ENCODE measurements around the gene ENOSF1.
"Not testable (repeated sequence)": the region's sequence is repeated elsewhere in the genome, so short reads cannot be mapped to it uniquely, and the experiment has no call there.

The ENOSF1 gene

DNA sequence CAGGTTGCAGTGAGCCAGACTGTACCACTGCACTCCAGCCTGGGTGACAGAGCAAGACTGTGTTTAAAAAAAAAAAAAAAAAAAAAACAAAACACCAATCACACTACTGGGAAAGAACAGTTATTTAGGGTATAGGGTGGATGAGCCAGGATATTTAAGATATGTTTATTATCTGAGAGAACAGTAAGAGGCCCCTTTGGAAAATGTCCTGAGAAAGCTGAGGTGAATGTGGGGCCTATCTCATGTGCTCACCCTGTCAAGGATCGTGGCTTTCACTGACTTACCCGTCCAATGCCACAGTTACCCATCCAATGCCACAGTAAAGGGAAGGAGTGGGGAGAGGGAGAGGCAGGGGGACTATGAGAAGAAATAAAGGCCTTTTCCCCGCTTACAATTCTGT is 19.9 kb upstream of the ENOSF1 start:
- DNase-seq (ENCODE audit: low read depth): no peak
- H3K4me3 ChIP-seq (ENCODE audit: low read length): no peak overlapping the region
- TF ChIP-seq, protein P1, sequence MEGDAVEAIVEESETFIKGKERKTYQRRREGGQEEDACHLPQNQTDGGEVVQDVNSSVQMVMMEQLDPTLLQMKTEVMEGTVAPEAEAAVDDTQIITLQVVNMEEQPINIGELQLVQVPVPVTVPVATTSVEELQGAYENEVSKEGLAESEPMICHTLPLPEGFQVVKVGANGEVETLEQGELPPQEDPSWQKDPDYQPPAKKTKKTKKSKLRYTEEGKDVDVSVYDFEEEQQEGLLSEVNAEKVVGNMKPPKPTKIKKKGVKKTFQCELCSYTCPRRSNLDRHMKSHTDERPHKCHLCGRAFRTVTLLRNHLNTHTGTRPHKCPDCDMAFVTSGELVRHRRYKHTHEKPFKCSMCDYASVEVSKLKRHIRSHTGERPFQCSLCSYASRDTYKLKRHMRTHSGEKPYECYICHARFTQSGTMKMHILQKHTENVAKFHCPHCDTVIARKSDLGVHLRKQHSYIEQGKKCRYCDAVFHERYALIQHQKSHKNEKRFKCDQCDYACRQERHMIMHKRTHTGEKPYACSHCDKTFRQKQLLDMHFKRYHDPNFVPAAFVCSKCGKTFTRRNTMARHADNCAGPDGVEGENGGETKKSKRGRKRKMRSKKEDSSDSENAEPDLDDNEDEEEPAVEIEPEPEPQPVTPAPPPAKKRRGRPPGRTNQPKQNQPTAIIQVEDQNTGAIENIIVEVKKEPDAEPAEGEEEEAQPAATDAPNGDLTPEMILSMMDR (conservative IDR thresholded peaks at IDR 0.05; ENCODE audit: low read depth, low read length): no peak

DNA sequence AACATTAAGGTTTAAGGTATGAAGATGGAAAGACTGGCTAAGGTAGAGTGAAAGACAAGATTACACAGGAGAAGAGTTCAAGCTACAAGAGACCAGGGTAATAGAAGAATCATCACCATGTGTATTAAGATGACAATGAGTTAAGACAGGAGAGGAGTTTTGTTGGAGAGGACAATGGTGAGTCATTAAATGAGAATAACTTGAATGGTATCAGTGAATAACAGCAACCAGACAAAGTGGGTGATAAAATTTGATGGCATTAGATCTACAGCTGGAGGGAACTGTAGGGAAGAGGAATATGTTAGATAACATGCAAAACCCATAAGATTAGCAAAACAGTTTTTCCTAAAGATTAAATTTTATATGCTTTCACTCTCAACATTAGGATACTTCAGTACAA is 18.8 kb upstream of the ENOSF1 start:
- H3K4me3 ChIP-seq (ENCODE audit: low read length): no peak overlapping the region
- TF ChIP-seq, protein P1 (conservative IDR thresholded peaks at IDR 0.05; ENCODE audit: low read depth, low read length): no peak
- no peak for DNase-seq (ENCODE audit: low read depth)

DNA sequence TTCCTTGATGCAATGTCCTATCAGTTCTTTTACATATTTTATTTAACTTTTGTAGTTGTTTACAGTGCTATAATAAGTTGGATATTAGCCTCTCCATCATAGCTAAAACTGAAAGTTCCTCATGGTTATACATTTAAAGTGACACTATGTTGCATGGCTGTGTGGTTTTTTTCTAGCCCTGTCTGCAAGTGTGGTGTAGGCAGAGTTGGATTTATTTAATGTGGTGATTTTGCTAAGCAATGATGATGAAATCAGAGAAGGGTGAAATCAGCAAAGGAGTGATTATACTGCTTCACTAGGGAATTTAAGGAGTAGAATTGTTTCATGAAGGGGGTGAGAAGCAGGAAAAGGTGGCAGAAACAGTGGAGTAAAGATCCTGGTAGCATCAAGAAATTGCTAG is 18.3 kb upstream of the ENOSF1 start:
- no peak for DNase-seq (ENCODE audit: low read depth)
- H3K4me3 ChIP-seq (ENCODE audit: low read length): no peak overlapping the region
- TF ChIP-seq, protein P1 (conservative IDR thresholded peaks at IDR 0.05; ENCODE audit: low read depth, low read length): no peak

DNA sequence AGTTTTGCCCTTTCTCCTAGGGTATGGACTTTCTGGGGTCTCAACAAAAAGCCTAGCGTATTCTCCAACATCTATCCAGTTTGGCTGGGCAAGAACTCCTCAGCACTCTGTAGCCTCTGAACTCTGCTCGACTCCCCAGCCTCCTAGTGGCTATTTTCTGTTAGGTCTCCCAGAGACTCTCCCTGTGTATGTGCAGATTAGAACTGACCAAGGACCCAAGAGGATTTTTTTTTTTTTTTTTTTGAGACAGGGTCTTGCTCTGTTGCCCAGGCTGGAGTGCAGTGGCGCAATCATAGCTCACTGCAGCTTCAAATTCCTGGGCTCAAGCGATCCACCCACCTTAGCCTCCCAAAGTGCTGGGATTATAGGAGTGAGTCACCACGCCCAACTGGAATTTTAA is 17.7 kb upstream of the ENOSF1 start:
- DNase-seq (ENCODE audit: low read depth); H3K4me3 ChIP-seq (ENCODE audit: low read length): not testable (repeated sequence)

DNA sequence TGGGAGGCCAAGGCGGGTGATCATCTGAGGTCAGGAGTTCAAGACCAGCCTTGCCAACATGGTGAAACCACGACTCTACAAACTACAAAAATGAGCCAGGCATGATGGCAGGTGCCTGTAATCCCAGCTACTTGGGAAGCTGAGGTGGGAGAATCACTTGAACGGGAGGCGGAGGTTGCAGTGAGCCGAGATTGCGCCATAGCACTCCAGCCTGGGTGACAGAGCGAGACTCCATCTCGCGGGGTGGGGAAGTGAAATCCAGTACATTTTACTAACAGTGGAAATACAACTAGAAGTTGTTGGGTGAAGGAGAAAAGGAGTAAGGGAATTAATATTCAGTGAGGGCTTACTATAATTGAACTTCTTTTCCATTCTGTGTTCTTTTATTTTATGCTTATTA is 13.2 kb upstream of the ENOSF1 start:
- H3K4me3 ChIP-seq (ENCODE audit: low read length): no peak overlapping the region
- TF ChIP-seq, protein P1 (conservative IDR thresholded peaks at IDR 0.05; ENCODE audit: low read depth, low read length): no peak
- no peak for DNase-seq (ENCODE audit: low read depth)

DNA sequence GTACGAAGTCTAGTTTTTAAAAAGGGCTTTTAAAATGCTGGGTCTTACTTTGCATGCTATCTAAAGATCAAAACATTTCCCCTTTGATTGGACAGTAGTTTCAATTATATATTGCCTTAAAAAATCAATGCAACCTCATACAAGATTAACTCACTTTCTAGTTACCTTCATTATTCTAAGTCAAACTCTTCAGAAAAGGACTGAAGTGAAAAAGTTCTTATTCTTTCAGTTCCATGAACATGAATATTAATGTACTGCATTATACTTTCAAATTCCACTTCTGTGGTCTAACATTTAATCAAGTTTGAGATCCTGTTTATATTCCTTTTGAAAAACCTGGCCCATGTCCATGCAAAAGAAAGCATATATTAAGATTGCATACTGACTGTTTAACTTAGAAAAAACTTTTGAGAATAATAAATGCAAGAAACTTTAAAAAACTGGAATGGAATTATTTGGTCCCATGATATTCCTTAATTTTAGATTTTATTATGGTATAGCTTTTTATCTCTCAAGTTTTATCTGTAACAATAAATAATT is 11.2 kb upstream of the ENOSF1 start:
- TF ChIP-seq, protein P1 (conservative IDR thresholded peaks at IDR 0.05; ENCODE audit: low read depth, low read length): no peak
- no peak for DNase-seq (ENCODE audit: low read depth)
- H3K4me3 ChIP-seq (ENCODE audit: low read length): no peak overlapping the region

DNA sequence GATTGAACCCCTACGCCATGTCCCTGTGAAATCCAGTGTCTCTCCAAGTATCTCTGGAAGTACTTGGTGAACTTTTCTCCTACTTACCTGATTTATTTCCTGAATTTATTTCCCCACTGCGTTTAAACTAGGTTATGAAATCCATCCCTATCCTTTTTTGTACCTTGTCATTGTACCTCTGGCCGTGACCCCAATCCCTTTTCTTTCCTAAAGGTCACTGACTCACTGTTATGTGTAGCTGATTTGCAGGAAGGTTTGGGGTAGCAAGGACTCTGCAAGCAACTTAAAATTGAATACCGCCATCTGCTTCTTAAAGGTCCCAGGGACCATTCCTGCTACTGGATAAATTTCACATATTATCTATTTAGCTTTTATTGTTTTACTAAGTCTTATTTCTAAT is 4.6 kb upstream of the ENOSF1 start:
- no peak overlapping the region for H3K4me3 ChIP-seq (ENCODE audit: low read length)
- DNase-seq (ENCODE audit: low read depth): no peak
- TF ChIP-seq, protein P1 (conservative IDR thresholded peaks at IDR 0.05; ENCODE audit: low read depth, low read length): no peak

DNA sequence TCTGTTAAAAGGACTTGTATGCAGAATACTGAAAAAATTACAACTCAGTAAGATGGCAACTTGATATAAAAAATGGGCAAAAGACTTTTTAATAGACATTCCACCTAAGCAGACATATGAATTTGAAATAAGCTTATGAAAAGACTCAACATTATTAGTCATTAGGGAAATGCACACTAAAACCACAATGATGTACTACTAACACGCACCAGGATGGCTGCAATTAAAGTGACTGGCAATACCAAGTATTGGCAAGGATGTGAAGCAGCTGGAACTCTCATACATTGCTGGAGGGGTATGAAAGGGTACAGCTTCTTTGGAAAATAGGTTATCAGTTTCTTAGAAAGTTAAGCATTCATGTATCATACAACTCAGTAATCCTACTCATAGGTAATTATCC is 3.2 kb upstream of the ENOSF1 start:
- no peak for DNase-seq (ENCODE audit: low read depth)
- no peak overlapping the region for H3K4me3 ChIP-seq (ENCODE audit: low read length)
- TF ChIP-seq, protein P1 (conservative IDR thresholded peaks at IDR 0.05; ENCODE audit: low read depth, low read length): no peak
